Measurements from ENCODE around the gene NLRP3. TPM values are rescaled to one million over a fixed set of nuclear protein-coding genes. Genes with fewer than 3 reads are reported as not detected.

The NLRP3 gene
- total RNA-seq, 1 experiment from 2014 or later, result not detected

- TF ChIP-seq ELF1 (IDR thresholded peaks at IDR 0.05; ENCODE audit: borderline replicate concordance, low read depth), result no peak
- TF ChIP-seq REST (IDR thresholded peaks at IDR 0.05; ENCODE audit: low read depth), result no peak
- TF ChIP-seq YY1 (IDR thresholded peaks at IDR 0.05; ENCODE audit: extremely low read depth, insufficient replicate concordance, low read depth, low read length), result no peak
- no peak for TF ChIP-seq TCF7L2 (IDR thresholded peaks at IDR 0.05; ENCODE audit: borderline replicate concordance, extremely low read depth, insufficient read depth, insufficient read length)
- no peak for TF ChIP-seq EZH2phosphoT487 (IDR thresholded peaks at IDR 0.05; ENCODE audit: borderline replicate concordance)
- TF ChIP-seq CEBPB (IDR thresholded peaks at IDR 0.05; ENCODE audit: low read depth), result no peak
- no peak for TF ChIP-seq FOSL1 (IDR thresholded peaks at IDR 0.05; ENCODE audit: low read depth)
- no peak for TF ChIP-seq EGR1 (IDR thresholded peaks at IDR 0.05; ENCODE audit: low read depth)
- TF ChIP-seq POLR2AphosphoS5 (IDR thresholded peaks at IDR 0.05; ENCODE audit: low read depth, low read length), result no peak
- TF ChIP-seq POLR2A (IDR thresholded peaks at IDR 0.05; ENCODE audit: borderline replicate concordance, extremely low read depth, insufficient read depth, insufficient read length), result no peak
- TF ChIP-seq EZH2 (IDR thresholded peaks at IDR 0.05), result no peak
- no peak for TF ChIP-seq CTCF (IDR thresholded peaks at IDR 0.05 in 2 of 3, conservative IDR thresholded peaks at IDR 0.05 in 1 of 3; ENCODE audit: borderline replicate concordance in 1 of 3, insufficient read depth in 1 of 3, low read depth in 2 of 3, low read length in 2 of 3)
- TF ChIP-seq SIN3A (IDR thresholded peaks at IDR 0.05; ENCODE audit: low read depth), result no peak
- no peak for TF ChIP-seq ATF3 (IDR thresholded peaks at IDR 0.05)
- TF ChIP-seq ZFX (IDR thresholded peaks at IDR 0.05), result no peak
- no peak for TF ChIP-seq ZNF274 (IDR thresholded peaks at IDR 0.05; ENCODE audit: low read depth, low read length)
- no peak for TF ChIP-seq SP1 (IDR thresholded peaks at IDR 0.05; ENCODE audit: low read depth)
- TF ChIP-seq SRF (IDR thresholded peaks at IDR 0.05; ENCODE audit: low read depth), result no peak
- no peak for TF ChIP-seq CBX3 (IDR thresholded peaks at IDR 0.05; ENCODE audit: low read depth)
- POLR2A ChIA-PET, result no interaction called here
These were observed 80.8 kb downstream of the NLRP3 start for GRCh38 chr1:247496581-247497285.

More at GRCh38 chr1:247496581-247497285, 80.8 kb downstream of the NLRP3 start:
- no peak for ATAC-seq
- no peaks in the 10 kb centered on the region for H3K79me2 ChIP-seq (ENCODE audit: insufficient read depth, low read length)
- no peaks in the 10 kb centered on the region for H3K9me3 ChIP-seq (ENCODE audit: control insufficient read depth in 1 of 2, insufficient read depth in 1 of 2, low read depth in 1 of 2, low read length in 2 of 2)
- no peak overlapping the region for H3K9ac ChIP-seq (ENCODE audit: low read length)
- no peaks in the 10 kb centered on the region for H3K9me2 ChIP-seq (ENCODE audit: insufficient read depth)
- 0 out of 2 replicates have a peak, but pooled peaks cover 8% of the 10 kb centered on the region for H3K27me3 ChIP-seq (ENCODE audit: insufficient read depth, low read length)
- no peak for DNase-seq (ENCODE audit: low read depth, low spot score)
- H4K20me1 ChIP-seq (ENCODE audit: insufficient read depth), result no peaks in the 10 kb centered on the region
- BruUV-seq (replicated peaks), result no TSS peak
- no peak overlapping the region for H2AFZ ChIP-seq (ENCODE audit: low read depth, low read length, poor library complexity, severe bottlenecking)
- H3K4me1 ChIP-seq (ENCODE audit: control insufficient read depth in 1 of 2, insufficient read depth in 2 of 2, low read length in 2 of 2), result no peaks in the 10 kb centered on the region
- no peak overlapping the region for H3K27ac ChIP-seq (ENCODE audit: low read depth, low read length)
- H3K4me3 ChIP-seq (replicated peaks in 1 of 2; ENCODE audit: low read depth in 1 of 2, low read length in 2 of 2), result no peak overlapping the region
- H3K4me2 ChIP-seq (ENCODE audit: low read length), result no peak overlapping the region
- ChIA-PET CTCF (no interaction called here), RAD21 (ENCODE audit: low non-redundant PET in 1 of 2, low total read pairs in 2 of 2, uncharacterized antibody in 2 of 2, unreplicated experiment in 2 of 2) (no interaction called here)
- intact Hi-C loops (cut with micrococcal nuclease), result no loop called here
- no peaks in the 10 kb centered on the region for H3K36me3 ChIP-seq (ENCODE audit: control insufficient read depth in 1 of 2, insufficient read depth in 2 of 2, low read length in 2 of 2)

All from HCT116 (cell line).